Stimulated activated CD4-positive, alpha-beta T cell treated with anti-CD3 and anti-CD28 coated beads, Interleukin-15, amount 100 ng/mL, for 48 hours (primary cell): Measurements from ENCODE around the gene APP.
"Not testable (repeated sequence)": the region's sequence is repeated elsewhere in the genome, so short reads cannot be mapped to it uniquely, and the experiment has no call there.

ENCODE experiments used
- DNase-seq, 2 donors: peaks; one replicate each; pipeline ENCODE4 v3.0.0-alpha.2; 2020; ENCODE audit warnings: low read depth in 2 of 2

APP gene

DNA sequence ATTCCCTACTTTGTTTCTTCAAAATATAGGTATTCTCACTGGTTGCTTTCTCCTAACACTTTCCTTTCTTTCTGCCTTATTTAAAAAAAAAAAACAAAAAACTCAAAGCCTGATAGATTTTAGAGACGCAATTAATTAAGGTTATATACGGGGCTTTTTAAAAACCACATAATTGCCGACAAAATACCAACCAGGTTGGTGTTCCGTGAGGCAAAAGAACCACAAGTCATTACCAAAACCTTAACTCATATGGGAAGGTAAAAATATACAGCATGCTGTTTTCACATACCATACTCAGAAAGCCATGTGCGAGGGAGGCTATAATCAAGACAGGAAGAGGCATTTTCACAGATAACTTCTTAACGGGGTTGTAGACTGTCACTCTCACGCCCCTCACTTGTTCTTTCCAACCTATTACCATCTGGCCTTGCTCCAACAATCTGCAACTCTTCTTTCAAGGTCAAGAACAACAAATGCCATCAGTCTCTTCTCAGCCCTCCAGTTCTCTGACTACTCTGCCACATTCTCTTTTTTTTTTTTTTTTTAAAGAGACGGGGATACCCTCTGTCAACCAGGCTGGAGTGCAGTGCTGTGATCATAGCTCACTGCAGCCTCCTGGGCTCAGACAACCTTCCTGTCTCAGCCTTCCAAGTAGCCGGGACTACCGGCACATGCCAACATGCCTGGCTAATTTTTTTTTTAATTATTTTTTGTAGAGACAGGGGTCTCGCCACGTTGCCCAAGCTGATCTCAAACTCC is 102.6 kb downstream of the APP start:
- no peak for DNase-seq

DNA sequence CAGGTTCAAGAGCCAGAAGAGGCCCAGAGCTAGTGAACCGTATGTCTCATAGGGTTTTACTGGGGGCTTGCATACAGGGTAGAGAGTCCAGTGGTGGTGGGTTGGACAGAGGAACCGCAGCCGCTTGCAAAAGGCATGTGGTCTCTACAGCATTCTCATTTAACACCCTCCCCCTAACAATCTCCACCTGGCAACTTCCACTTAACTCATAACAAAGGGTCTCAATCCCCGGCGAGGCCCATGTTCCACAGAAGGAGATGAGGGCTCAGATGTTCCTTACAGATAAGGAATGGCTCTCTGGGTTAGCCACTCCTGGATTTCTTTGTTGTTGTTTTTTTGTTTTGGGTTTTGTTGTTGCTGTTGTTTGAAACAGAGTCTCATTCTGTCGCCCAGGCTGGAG is 106.1 kb downstream of the APP start:
- DNase-seq: no peak

DNA sequence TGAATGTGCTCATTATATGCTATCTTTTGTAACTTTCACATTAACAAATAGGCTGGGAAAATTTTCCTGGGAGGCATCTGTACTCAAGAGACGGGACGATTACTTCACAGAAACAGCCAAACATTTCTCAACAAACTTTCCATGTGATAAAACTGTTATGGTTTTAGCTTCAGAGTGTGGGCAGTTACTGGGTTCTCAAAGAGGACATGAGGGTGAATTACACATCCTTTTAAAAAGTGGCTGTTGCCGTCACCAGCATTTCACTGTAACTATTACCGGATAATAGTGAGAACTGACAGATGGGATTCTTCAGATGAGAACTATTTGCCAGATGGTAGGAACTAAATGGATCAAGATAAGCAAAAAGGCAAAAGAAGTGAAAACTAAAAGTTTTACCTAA is 109.1 kb downstream of the APP start:
- DNase-seq: no peak

GRCh38 chr21:26060335-26061115 is 110.0 kb downstream of the APP start:
- no peak for DNase-seq

DNA sequence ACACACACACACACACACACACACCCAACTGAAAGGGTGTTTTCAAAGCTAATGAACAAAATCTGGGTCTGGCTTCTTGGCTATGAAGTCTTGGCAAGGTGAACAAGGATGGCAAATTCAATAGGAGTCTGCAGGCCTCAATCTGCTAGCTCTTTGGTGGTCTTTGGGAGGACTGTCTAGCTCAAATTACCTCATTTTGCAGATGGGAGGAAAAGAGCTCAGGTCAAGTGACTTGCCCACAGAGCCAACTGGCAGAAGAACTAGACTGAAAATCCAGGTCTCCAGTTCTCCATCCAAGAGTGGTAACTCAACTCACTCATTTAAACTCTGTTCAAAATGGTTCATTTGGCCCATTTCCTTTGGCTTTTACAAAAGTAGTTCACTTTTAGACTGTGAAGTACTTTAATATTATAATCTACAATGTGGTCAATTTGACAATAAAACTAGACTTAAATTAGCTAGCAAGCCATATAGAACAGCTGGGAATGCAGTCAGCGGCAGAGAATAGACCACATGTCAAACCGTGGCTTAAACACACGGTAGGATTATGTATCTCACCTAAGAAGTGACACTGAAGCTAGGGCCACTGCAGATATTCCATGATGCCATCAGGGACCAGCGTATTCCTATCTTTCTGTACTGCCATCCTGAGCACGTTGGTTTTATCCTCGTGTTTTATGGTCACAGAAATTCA is 112.9 kb downstream of the APP start:
- DNase-seq: no peak

GRCh38 chr21:26055841-26056264 is 114.7 kb downstream of the APP start:
- DNase-seq: no peak

- no peak for DNase-seq
Observed at GRCh38 chr21:26055010-26055409, 115.6 kb downstream of the APP start.

DNA sequence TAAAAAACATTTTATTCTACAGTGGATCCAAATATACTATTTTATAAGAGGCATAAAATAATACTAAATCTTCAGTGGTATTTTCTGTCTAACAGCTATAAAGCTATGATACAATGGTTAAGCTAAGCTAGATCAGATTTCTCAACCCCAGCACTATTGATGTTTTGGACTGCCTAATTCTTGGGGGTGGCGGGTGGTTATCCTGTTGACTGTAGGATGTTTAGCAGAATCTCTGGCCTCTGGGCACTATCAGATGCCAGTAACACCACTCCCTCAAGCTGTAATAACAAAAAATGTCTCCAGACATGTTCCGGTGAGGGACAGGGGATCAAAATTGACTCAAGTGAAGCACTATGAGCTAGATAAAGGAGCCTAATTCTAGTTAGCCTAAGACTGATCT is 118.5 kb downstream of the APP start:
- DNase-seq: no peak

- DNase-seq: no peak
Observed at GRCh38 chr21:26050857-26051256, 119.7 kb downstream of the APP start.

DNA sequence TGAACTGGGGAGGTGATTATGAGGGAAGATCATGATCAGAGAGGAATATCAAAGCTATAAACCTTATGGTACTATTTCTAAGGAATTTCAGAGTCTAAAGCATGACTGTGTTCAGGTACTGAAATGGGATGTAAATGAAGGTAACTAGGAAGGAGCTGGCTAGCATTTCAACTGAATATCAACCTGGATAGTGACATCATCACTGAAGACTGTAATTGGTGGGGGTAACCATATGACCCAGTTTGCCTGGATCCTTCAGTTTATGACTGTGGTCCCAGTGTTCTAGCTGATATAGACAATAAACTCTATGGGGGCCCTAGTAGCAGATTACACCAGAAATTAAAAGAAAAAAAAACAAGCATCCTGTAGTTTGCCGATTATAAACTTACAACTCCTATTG is 120.8 kb downstream of the APP start:
- DNase-seq: no peak

- no peak for DNase-seq
Observed at GRCh38 chr21:26047279-26047967, 123.1 kb downstream of the APP start.

DNA sequence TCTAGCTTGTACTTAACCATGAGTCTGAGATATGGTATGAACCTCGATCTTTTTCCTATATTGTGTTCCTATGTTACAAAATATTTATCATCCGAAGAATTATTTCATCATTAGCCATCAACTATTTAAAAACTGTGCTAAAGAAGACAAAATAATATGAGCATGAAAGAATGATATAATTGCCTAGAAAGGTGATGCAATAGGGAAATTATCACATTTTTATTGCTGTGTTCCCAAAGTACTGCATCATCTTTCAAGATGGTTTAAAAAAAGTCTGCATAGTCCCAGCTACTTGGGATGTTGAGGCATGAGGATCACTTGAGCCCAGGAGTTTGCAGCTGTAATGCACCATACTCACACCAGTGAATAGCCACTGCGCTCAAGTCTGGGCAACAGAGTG is 126.7 kb downstream of the APP start:
- DNase-seq: no peak

DNA sequence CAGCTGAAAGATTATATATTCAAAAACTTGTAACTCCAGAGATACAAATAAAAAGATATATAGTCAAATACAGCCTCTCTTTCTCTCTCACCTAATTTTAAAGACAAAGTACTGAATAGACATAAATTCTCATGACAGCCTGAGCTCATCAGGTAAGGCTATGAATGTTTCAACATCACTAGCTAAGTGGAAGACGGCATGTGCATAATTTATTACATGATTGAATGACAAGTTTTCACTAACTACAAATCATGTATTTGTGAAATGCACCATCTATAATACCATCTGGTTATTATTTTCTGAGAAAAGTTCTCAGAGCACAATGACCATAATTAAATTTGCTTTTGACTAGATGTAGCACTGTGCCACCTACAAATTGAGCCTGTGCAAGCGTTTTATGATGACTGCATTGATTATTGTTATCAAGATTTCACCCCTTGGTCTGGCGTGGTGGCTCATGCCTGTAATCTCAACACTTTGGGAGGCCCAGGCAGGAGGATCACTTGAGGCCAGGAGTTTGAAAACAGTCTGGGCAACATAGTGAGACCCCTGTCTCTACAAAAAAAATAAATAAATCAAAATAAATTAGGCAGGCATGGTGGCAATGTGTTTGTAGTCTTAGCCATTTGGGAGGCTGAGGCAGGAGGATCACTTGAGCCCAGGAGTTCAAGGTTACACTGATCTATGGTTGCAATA is 128.2 kb downstream of the APP start:
- DNase-seq: no peak

- no peak for DNase-seq
Observed at GRCh38 chr21:26041431-26042180, 129.0 kb downstream of the APP start.

DNA sequence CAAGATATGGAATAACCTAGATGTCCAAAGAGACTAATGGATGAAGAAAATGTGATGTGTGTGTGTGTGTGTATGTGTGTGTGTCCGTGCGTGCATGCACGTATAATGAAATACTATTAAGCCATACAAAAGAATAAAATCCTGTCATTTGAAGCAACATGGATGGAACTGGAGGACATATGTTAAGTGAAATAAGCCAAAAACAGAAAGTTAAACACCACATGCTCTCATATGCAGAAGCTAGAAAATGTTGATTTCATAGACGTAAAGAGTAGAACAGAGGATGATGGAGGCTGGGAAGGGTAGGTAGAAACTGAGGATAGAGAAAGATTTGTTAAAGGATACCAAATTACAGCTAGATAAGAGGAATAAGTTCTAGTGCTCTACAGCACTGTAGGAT is 133.7 kb downstream of the APP start:
- no peak for DNase-seq

DNA sequence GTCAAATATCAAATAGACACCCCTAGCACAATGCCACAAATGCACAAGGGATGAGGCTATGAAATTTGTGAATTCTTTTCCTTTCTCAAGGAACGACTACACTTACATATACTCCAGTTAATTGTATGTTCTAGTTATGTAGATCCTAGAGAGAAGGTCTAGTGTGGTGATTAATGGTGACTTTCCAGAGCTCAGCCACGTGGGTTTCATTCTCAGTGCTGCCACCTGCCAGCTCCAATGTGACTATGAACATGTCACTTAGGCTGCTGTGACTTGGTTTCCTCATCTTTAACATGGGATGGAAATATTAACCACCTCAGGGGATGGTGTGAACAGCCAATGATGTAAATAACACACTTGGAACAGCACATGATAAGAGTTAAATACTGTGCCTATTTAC is 138.3 kb downstream of the APP start:
- DNase-seq: no peak

- DNase-seq: no peak
Observed at GRCh38 chr21:26028183-26028582, 142.4 kb downstream of the APP start.

GRCh38 chr21:26027696-26028095 is 142.9 kb downstream of the APP start:
- DNase-seq: no peak

DNA sequence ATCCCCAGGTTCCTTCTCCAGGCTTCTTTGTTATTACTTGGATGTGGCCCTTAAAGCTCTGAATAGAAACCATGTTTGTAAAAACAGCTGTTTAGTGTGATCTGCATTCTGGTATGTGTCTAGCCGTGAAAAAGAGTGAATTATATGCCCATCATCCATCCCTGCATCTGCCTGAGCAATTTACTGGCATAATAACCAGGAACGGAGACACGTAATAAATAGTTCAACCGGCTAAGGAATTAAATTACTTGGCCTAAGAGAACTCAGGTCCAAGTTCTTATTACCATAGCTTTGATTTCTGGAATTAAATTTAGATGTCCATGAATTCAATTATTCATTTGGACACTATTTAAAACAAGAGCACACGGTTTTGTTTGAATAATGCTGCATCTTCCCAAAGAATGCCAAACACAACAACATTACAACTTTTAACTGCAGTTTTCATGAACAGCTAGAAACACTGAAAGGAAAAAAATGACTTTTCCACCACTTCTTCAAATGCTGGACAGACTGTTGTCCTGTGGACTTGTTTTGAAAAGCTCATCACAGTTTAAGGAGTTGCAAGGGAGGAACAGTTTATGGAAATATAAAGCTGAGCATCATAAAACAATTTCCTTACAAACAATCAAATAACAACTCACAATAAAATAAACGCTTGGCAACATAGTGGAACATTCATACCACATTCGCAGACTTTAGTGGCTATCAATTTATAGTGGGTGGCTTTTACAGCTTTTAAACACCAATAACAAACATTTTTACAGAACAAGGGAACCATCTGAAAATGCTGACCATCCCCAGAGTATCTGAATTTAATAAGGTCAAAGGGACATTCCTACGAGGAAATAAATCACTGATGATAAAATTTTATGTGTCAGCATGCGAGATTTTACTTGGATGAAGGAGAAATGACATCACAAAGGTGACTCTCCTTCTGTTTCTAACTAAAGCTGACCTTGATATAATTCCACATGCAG is 144.7 kb downstream of the APP start:
- DNase-seq: no peak

DNA sequence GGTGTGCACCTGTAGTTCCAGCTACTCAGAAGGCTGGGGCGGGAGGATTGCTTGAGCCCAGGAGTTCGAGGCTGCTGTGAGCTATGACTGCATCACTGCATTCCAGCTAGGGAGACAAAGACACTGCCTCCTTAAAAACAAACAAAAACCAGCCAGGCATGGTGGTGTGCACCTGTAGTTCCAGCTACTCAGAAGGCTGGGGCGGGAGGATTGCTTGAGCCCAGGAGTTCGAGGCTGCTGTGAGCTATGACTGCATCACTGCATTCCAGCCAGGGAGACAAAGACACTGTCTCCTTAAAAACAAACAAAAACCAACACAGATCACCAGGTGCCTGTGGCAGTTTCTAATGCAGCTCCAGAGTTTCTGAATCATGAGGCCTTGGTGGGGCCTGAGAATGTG is 147.2 kb downstream of the APP start:
- DNase-seq: not testable (repeated sequence)
